Panc1 (cell line): ENCODE results near the gene ADCY9. TPM values are rescaled to one million over a fixed set of nuclear protein-coding genes. Genes with fewer than 3 reads are reported as not detected.

Experiments
- ATAC-seq: fragments of 200-7000 bp; cut with Tn5 transposase; 2 replicates; pipeline ENCODE4 v1.9.1; 2020; ENCODE audit warnings: mild to moderate bottlenecking, moderate library complexity
- BruUV-seq: library from RNA; stranded (reverse); fragments of 400-500 nt; replicated peaks from 2 replicates; lab custom pipeline; 2021; lab: Mats Ljungman, UMichigan
- CTCF ChIA-PET: fragments of 300-600 bp; sonication (Branson Sonifier 250); formaldehyde crosslinking; loops from one replicate; lab custom pipeline; 2022; ENCODE audit warnings: antibody characterized with exemption; lab: Charles Lee
- POLR2A ChIA-PET: fragments of 300-600 bp; sonication (Branson Sonifier 250); formaldehyde crosslinking; loops from one replicate; lab custom pipeline; 2022; ENCODE audit warnings: antibody characterized with exemption; lab: Charles Lee
- DNase-seq: peaks from one replicate; pipeline ENCODE4 v3.0.0-alpha.2; 2010; ENCODE audit warnings: low read depth, low spot score
- H3K27ac ChIP-seq: 2 replicates; pipeline ENCODE4 v1.5.1; 2011; ENCODE audit warnings: mild to moderate bottlenecking, low read length, inconsistent platforms
- H3K27me3 ChIP-seq: fragments of 200-500 bp; sonication (Bioruptor generic); 2 replicates; pipeline ENCODE4 v1.6.0; 2014; ENCODE audit warnings: low read length, inconsistent platforms; ENCODE audit not compliant: control insufficient read depth, insufficient read depth
- H3K36me3 ChIP-seq: fragments of 200-500 bp; sonication (Bioruptor generic); 2 replicates; pipeline ENCODE4 v1.5.1; 2014; ENCODE audit warnings: inconsistent platforms, mild to moderate bottlenecking, low read length, moderate library complexity; ENCODE audit not compliant: control insufficient read depth, insufficient read depth
- H3K4me1 ChIP-seq: 2 replicates; pipeline ENCODE4 v1.5.1; 2011; ENCODE audit warnings: inconsistent platforms, mild to moderate bottlenecking, low read length, moderate library complexity; ENCODE audit not compliant: control insufficient read depth, insufficient read depth
- H3K4me3 ChIP-seq, 2 experiments: 2 replicates each; pipeline ENCODE4 v1.5.1; 2011 to 2012; ENCODE audit warnings: low read depth in 2 of 2, low read length in 2 of 2, mild to moderate bottlenecking in 2 of 2, inconsistent platforms in 1 of 2, moderate library complexity in 1 of 2
- H3K9me3 ChIP-seq: fragments of 200-500 bp; sonication (Bioruptor generic); 2 replicates; pipeline ENCODE4 v1.5.1; 2014; ENCODE audit warnings: low read depth, mild to moderate bottlenecking, inconsistent platforms, low read length, moderate library complexity; ENCODE audit not compliant: control insufficient read depth, insufficient read depth
- POLR2AphosphoS5 ChIP-seq: IDR thresholded peaks from 2 replicates; pipeline ENCODE4 v1.6.1; 2012; ENCODE audit warnings: mild to moderate bottlenecking, low read depth, low read length, moderate library complexity
- REST ChIP-seq, 2 experiments: IDR thresholded peaks; 2 replicates each; pipeline ENCODE4 v1.6.1; 2011 to 2012; ENCODE audit warnings: low read depth in 2 of 2, control low read depth in 1 of 2, low read length in 1 of 2, mild to moderate bottlenecking in 1 of 2, moderate library complexity in 1 of 2; ENCODE audit not compliant: insufficient read depth in 1 of 2
- SIN3A ChIP-seq: IDR thresholded peaks from 2 replicates; pipeline ENCODE4 v1.6.1; 2012; ENCODE audit warnings: low read depth, mild to moderate bottlenecking, low read length, moderate library complexity, borderline replicate concordance; ENCODE audit not compliant: insufficient read depth
- TCF7L2 ChIP-seq: IDR thresholded peaks from 2 replicates; pipeline ENCODE4 v1.6.1; 2011; ENCODE audit warnings: mild to moderate bottlenecking, low read depth, low read length, inconsistent platforms
- in situ Hi-C: cut with HindIII; loops from 2 replicates; pipeline ENCODE4 v1.10.0; 2016; ENCODE audit warnings: low sequenced_read_pairs, low pct_unique_long_range_greater_than_20kb
- intact Hi-C: fragments of 100-400 bp; cut with micrococcal nuclease; formaldehyde crosslinking; loops from one replicate; pipeline ENCODE4 v1.10.0; 2022; ENCODE audit not compliant: unreplicated experiment
- total RNA-seq: library from RNA; stranded (reverse); gene quantifications from one replicate; pipeline ENCODE4 v1.2.1, GENCODE V29; 2021; ENCODE audit not compliant: unreplicated experiment
- TF ChIP-seq, protein P1 (sequence below): fragments of 450-650 bp; IDR thresholded peaks from 2 replicates; pipeline ENCODE4 v1.5.1; 2017; ENCODE audit warnings: mild to moderate bottlenecking

Gene ADCY9
- total RNA-seq, 1 experiment from 2014 or later = 29.8 TPM

DNA sequence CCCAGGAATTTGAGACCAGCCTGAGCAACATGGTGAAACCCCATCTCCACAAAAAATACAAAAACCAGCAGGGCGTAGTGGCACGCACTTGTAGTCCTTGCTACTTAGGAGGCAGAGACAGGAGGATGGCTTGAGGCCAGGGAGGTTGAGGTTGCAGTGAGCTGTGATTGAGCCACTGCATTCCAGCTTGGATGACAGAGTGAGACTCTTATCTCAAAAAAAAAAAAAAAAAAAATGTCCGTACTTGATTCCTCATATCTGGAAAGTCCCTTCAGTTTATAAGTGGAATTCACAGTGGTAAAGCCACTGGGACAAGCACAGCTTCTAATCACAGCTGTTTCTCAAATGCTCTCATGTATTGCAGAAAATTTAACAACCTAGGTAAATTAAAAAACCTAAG is 157.1 kb downstream of the ADCY9 start:
- no TSS peak for BruUV-seq

GRCh38 chr16:3957344-3957980 is 158.8 kb downstream of the ADCY9 start:
- TF ChIP-seq SIN3A (no peak), TCF7L2 (no peak), POLR2AphosphoS5 (no peak), REST (IDR thresholded peaks at IDR 0.05; ENCODE audit: insufficient read depth in 1 of 2, low read depth in 2 of 2, low read length in 1 of 2) (no peak)
- TF ChIP-seq, protein P1, sequence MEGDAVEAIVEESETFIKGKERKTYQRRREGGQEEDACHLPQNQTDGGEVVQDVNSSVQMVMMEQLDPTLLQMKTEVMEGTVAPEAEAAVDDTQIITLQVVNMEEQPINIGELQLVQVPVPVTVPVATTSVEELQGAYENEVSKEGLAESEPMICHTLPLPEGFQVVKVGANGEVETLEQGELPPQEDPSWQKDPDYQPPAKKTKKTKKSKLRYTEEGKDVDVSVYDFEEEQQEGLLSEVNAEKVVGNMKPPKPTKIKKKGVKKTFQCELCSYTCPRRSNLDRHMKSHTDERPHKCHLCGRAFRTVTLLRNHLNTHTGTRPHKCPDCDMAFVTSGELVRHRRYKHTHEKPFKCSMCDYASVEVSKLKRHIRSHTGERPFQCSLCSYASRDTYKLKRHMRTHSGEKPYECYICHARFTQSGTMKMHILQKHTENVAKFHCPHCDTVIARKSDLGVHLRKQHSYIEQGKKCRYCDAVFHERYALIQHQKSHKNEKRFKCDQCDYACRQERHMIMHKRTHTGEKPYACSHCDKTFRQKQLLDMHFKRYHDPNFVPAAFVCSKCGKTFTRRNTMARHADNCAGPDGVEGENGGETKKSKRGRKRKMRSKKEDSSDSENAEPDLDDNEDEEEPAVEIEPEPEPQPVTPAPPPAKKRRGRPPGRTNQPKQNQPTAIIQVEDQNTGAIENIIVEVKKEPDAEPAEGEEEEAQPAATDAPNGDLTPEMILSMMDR = no peak
- in situ Hi-C loops = no loop called here
- Histone ChIP-seq H3K27ac (peak overlapping the region; percentile 19; the same call in 1 of the 2 replicates), H3K4me1 (peaks cover 24% of the 10 kb centered on the region), H3K9me3 (no peaks in the 10 kb centered on the region), H3K27me3 (no peaks in the 10 kb centered on the region), H3K36me3 (no peaks in the 10 kb centered on the region), H3K4me3 (no peak overlapping the region)
- ChIA-PET CTCF (no interaction called here), POLR2A (no interaction called here)
- DNase-seq = no peak
- ATAC-seq = no peak
- no TSS peak for BruUV-seq
- intact Hi-C loops = no loop called here

More for the DNA sequence above, 157.1 kb downstream of the ADCY9 start:
- Histone ChIP-seq H3K4me3 (no peak overlapping the region), H3K27me3 (no peaks in the 10 kb centered on the region), H3K4me1 (peaks cover 40% of the 10 kb centered on the region), H3K27ac (peak overlapping the region; percentile 90), H3K9me3 (no peaks in the 10 kb centered on the region), H3K36me3 (no peaks in the 10 kb centered on the region)
- no peak for DNase-seq
- TF ChIP-seq TCF7L2 (no peak), SIN3A (no peak)
- TF ChIP-seq, protein P1 = no peak
- CTCF ChIA-PET = no interaction called here
- in situ Hi-C loops (no loop called here), intact Hi-C loops (no loop called here)
- POLR2A ChIA-PET = interaction anchor here (0.7 kb wide), 1 partner anchor 14 kb away, joined by 6 read pairs; no protein-coding TSS in a partner anchor
- ATAC-seq = peak; percentile 32; the same call in 1 of the 2 replicates
